HG03342 (cell line): ENCODE measurements around the gene LRRC28.
A peak's percentile ranks its signal among the peaks of the same experiment; 100 is the strongest.

Experiments
- ATAC-seq: cut with Tn5 transposase; IDR thresholded peaks from one replicate; pipeline ENCODE4 v1.9.1; 2021; ENCODE audit warnings: mild to moderate bottlenecking, moderate library complexity; ENCODE audit not compliant: unreplicated experiment

LRRC28 gene

DNA sequence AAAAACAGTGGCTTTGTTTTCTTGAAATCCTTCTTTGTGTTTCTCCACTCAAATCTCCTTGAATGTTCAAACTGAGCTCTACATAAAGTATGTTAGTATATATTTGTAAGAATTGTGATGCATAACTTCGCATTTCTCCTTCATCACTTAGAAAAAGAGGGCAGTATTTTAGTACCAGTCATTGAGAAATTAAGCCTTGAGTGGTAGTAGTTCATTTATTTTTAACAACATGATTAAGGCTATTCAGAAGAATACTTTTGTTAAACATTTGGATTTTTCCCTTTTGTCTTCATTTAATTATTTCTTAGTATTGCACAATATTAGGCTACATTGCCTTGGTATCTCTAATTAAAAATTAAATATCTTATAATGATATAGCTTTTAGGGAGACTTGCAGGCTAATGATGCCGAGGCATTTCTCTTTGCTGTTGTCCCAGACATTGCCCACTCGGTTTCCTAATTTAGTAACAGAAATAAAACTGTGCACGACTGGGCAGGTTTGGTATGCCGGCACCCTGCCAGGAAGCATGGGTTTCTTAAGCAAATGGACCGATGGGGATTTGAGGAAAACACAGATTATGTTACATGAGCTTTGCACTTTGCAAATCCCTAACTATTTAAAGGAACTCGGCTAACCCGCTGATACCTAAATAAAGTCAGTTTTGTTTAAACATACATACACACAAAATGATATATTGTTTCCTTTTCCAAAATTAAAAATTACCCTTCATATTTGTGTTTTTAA is 54.7 kb downstream of the LRRC28 start:
- ATAC-seq = no peak

DNA sequence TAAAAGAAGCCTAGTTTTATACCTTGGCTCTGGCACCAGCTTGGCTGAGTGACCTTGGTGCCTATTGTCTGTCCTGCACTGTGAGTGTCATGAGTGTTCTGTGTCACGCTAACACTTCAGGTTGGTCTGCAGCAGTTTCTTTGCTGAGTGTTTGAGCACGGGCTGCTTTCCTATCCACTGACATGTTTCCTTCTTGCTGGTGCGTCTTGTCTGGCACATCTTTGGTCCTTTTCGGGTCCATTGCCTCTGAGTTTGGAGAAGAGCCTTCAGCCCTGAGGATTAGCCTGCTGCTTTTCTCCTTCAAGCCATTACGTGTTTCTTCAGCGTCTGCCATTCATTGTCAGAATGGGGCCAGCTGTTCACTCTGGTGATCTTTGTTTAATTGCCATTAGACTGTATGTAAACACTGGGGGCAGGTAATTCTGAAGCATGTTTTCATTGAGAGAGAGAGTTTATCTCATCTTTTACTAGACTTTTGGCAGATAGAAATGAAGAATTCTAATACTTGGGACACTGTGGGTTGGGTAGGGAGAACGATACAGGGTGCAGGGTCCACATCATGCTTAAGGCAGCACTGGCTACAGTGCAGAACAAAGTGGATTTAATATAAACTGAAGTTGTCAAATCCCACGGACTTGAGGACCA is 55.5 kb downstream of the LRRC28 start:
- ATAC-seq = no peak

DNA sequence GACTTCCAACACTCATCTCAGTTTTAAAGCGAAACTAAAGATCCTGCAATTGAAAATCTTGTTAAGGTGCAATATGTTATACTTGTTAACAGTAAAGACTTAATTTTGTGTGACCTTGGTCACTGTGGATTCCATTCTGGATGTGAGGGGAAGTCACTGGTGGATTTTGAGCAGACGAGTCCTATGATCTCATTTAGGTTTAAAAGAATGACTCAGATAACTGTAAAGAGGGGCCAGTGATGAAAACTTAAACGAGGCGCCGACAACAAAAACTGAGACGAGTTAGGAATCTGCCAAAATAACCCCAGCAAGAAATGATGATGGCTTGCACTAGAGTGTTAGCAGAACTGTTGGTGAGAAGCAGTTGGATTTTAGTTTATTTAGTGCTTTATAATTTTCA is 56.5 kb downstream of the LRRC28 start:
- no peak for ATAC-seq

GRCh38 chr15:99310745-99311144 is 59.5 kb downstream of the LRRC28 start:
- ATAC-seq = no peak

DNA sequence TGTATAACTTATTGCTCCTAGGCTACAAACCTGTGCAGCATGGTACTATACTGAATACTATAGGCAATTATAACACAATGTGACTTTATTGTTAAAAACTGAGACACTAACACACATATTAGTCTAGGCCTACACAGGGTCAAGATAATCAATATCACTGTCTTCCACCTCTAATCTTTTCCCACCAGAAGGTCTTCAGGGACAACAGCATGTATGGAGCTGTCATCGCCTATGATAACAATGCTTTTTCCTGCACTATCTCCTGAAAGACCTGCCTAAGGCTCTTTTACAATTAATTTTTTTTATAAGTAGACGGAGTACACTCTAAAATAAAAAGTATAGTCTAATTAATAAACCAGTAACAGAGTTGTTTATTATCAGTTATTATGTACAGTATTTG is 60.9 kb downstream of the LRRC28 start:
- no peak for ATAC-seq

- no peak for ATAC-seq
Observed at GRCh38 chr15:99312794-99313193, 61.5 kb downstream of the LRRC28 start.

DNA sequence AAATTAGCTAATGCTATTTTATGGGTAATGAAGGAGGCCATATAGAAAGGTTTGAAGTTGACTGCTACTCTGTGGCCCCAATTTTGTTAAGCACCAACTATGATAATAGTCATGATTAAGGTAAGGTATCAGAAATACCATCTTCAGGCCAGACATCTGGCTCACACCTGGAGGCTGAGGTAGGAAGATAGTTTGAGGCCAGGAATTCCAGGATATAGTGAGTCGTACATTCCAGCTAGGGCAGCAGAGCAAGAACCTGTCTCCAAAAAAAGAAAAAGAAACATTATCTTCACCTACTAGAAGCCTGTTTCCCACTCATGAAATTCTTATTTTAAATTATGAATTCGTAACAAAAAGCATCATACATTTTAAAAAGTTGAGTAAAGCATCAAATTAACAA is 64.4 kb downstream of the LRRC28 start:
- no peak for ATAC-seq

GRCh38 chr15:99320374-99321215 is 69.3 kb downstream of the LRRC28 start:
- ATAC-seq = no peak

DNA sequence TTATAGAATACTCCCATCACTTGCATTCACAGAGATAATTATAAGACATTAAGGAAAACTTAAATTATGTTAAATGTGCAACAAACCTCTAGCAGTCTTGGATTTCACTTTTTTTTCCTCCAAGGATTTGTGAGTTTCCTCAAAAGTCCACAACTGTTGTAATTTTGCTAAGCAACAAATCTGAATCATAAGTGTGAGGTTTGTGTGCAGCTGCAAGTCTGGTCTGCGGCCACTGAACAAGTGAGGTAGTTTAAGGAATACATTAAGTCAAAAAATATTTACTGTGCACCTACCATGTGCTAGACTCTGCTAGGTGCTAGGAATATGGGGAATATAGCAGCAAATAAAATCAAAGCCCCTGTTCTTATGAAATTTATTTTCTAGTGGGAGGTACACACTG is 70.2 kb downstream of the LRRC28 start:
- ATAC-seq = no peak

GRCh38 chr15:99322643-99323405 is 71.5 kb downstream of the LRRC28 start:
- no peak for ATAC-seq

GRCh38 chr15:99324082-99324620 is 72.9 kb downstream of the LRRC28 start:
- ATAC-seq = peak; percentile 53

- ATAC-seq = no peak
Observed at GRCh38 chr15:99324700-99325099, 73.4 kb downstream of the LRRC28 start.

DNA sequence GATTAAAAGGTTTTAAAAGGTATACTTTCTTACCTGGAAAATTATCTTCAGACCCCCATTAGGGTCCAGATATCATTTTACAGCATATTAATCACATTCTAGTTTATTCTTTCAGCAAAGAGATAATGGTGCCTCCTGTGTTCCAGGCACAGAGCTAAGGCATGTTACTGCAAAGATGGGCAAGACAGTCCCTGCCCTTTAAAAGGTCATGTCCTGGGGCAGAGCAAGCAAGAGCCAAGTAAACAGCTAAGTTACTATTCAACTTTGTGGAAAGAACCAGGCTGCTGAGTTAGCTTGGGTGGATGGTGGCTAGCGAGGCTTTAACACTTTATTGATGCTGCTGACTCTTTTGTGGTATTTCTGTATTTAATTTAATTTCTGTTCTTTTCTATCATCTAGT is 75.0 kb downstream of the LRRC28 start:
- ATAC-seq = no peak

DNA sequence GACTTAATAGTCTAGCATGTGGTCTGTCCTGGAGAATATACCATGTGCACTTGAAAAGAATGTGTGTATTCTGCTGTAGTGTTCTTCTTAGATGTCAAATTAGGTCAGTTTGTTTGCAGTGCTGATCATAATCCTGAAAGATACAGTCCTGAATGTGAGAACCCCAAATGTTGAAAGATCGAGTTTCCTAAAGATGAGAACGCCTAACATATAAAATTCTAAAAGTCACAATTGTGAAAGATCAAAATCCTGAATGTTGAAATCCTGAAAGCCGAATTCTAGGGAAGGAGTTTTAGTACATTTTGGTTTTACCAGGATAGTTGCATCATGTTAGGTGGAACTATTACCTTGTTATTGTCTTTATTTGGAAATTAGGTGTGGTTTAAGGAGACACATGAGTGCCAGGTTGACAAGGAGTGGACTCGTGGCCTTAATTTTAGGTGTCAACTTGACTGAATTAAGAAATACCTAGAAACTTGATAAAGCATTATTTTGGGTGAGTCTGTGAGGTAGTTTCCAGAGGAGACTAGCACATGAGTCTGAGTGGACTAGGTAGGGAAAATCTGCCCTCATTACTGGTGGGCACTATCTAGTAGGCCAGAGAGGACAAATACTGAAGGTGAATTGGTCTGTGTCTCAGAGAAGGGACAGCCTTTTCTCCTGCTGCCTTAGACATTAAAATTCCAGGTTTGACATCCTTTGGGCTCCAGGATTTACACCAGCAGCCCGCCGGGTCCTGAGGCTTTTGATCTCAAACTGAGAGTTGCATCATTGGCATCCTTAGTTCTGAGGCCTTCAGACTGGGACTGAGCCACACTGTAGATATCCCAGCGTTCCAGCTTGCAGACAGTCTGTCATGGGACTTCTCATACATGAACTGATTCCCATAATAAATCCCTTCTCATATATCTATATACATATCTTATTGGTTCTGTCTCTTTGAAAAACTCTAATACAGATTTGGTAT is 77.1 kb downstream of the LRRC28 start:
- no peak for ATAC-seq

DNA sequence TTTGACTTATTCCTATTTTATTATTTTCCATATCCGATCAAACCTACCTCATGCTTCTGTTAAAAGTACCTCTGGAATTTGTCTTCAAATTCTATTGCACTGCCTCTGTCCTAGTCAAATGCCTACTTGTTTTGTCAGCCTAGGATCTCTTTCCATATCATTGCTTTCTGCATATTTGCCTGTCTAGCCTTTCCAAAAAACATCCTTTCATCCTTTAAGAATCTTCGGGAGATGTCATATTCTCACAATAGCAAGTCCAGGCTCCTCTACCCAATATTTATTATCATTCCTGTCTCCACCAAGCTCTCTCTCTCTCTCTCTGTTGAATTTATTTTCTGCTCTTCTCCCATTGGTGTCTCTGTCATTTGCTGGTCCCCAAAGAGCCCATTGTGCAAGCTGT is 80.1 kb downstream of the LRRC28 start:
- no peak for ATAC-seq

- no peak for ATAC-seq
Observed at GRCh38 chr15:99333413-99333812, 82.1 kb downstream of the LRRC28 start.

GRCh38 chr15:99333981-99334380 is 82.7 kb downstream of the LRRC28 start:
- no peak for ATAC-seq

- ATAC-seq = no peak
Observed at GRCh38 chr15:99335508-99335907, 84.2 kb downstream of the LRRC28 start.

GRCh38 chr15:99336794-99337193 is 85.5 kb downstream of the LRRC28 start:
- ATAC-seq = no peak

- no peak for ATAC-seq
Observed at GRCh38 chr15:99340347-99340746, 89.1 kb downstream of the LRRC28 start.
